Measurements from ENCODE around the gene GABRG3.

The GABRG3 gene

DNA sequence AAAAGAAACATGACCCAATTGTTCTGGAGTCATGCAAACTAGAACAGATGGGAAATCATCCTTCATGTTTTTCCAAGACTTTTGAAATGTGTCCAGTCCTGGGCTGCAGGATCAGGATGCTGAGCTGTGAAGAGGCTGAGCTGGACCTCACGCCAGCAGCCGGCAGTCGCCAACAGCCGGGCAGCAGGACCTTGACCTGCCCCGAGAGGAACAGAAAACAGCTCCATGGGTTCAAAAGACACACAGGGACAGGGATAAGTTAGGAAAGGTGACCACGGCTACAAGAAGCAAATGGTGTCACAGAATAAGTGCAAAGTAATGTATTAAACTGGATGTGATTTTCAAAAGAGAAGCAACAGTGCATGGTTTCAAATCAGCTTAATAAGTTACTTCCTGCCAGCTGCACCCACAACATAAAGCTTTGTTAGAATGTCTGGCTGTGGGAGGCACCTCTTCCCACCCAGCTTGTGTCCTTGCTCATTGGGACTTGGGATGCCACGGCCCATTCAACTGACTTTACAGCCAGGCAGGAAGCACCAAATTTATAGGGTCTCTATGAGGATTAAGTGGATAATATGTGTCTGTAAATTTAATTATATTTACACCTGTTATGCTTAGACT lies 266.4 kb downstream of the GABRG3 start:
- in situ Hi-C loops (cut with MboI; ENCODE audit: low sequenced_read_pairs) = no loop called here

DNA sequence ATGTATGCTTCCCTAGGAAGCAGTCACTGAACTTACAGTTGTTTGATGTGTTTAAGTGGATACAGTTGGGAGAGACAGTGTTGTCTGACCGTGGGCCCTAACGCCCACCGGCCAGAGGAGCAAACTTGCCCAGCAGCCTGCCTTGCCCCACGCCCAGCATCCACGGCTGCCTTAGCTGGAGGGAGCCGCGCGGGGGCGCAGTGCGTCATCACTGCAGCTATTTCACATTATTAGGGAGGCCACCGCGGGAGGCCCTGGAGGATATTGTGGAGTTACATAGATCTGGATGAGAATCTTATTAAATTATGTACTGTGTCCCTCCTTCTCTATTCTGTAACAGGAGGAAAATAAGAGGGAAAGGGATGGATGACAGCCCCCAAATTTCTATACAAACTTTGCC lies 267.2 kb downstream of the GABRG3 start:
- in situ Hi-C loops (cut with MboI; ENCODE audit: low sequenced_read_pairs) = no loop called here

DNA sequence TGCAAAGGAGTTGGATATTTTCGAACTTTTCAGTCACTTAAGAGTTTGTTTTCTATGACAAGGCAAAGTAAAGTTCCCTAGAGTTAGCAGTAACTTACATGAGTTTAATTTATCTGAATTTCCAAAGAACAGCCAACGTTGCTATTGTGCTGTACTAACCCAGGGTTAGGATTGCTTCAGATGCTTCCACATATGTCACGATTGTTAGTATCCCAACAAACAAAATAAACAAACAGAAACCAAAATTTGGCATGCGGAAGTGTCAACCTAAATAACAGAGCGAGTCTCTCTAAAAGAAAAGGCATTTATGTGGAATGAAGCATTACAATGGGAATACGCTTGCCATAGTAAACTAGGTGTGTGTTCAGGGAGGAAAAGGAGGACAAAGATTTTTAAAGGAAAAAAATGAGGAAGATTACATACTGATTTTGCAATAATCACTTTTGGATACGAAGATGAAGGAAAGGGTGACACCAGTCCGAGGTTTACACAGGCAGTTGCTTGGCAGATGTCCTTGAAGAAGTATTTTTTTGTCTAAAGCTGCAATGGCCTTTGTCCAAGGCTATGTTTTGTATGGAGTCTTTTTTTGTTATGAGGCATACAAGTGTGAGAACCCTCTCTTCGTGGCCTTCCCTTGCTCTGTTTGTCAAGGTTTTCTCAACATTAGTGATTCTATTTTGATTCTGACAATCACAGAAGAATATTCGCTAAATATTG lies 267.9 kb downstream of the GABRG3 start:
- in situ Hi-C loops (cut with MboI; ENCODE audit: low sequenced_read_pairs) = no loop called here

DNA sequence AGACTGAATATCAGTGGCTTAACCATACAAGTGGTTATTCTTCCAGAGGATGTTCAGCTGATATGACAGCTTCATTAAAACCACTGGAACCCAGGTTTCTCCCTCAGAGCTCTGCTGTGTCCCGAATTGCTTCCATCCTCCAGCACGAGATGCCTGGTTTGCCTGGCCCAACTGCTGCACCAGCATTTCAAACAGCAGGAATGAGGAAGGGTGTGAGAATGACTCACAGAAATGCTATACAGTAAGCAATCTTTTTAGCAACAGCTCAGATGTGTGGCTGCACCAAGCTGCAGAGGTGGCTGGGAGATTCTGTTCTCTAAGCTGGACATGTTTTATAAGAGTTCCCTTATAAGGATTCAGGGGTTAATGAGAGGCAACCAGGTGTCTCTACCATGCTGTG lies 271.0 kb downstream of the GABRG3 start:
- in situ Hi-C loops (cut with MboI; ENCODE audit: low sequenced_read_pairs) = no loop called here

DNA sequence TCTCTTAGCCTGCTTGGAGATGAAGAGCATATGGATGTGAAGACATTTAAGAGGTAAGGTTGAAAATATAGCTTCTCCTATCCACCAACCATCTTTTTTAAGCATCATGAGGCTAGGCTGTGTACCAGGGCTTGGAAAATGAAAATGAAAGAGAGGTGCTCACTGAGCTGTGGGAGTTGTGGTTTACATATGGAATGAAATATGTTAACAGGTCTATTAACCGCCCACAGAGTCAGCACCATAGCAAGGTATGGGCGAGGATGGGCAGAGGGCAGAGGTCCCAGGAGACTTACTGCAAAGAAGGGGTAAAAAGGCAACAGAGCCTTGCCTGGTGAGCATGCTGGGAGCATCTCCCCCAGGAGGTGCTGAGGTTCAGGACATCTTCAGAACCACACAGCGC lies 273.1 kb downstream of the GABRG3 start:
- in situ Hi-C loops (cut with MboI; ENCODE audit: low sequenced_read_pairs) = no loop called here

DNA sequence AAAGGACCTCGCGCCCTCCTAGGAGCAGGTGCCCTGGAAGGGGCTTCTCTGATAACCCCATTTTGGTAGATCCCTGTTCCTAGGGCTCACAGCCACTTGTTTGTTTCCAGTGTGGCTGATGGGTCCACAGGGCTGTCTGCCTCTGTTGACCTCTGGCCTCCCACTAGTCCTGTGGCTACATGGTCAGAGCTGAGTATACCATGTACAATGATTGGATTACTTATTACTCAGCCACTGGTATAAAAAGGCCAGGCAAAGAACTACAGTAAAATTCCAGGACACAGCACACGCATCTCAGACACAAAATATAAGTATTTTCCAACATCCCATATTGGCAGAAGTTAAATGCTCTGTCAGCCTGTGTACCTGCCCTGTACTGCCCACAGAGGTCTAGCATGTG lies 277.3 kb downstream of the GABRG3 start:
- in situ Hi-C loops (cut with MboI; ENCODE audit: low sequenced_read_pairs) = no loop called here

DNA sequence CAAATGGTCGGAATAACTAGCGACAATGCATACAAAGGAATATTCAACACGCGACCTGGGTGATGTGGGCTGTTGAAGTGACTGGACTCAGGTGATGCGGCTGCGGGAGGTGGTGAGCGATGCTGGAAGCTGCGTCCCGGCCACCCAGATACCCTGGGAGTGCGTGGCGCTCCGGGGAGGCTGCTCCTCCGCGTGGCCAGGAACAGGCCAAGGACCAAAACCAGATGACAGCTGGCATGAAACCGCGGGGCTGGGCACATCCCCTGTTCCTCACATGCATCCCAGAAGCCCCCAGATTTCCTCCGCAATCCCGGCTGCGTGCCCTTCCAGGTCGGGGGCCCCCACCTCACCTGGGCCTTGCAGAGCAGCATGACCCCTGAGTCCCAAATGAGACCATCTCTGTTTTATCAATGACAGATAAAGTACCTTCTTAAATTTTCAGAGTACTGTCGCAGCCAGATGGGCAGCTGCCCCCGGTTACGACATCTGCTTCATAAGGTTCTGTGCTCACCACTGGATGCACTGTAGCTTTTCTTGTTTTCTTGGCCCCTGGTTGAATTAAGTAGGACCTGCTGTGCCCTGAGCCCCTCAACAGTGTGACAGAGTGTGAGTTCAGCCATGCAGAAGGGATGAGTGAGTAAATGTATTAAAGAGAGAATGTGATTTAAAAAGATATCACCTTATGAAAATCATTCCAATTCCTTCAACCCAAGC lies 278.2 kb downstream of the GABRG3 start:
- in situ Hi-C loops (cut with MboI; ENCODE audit: low sequenced_read_pairs) = no loop called here

DNA sequence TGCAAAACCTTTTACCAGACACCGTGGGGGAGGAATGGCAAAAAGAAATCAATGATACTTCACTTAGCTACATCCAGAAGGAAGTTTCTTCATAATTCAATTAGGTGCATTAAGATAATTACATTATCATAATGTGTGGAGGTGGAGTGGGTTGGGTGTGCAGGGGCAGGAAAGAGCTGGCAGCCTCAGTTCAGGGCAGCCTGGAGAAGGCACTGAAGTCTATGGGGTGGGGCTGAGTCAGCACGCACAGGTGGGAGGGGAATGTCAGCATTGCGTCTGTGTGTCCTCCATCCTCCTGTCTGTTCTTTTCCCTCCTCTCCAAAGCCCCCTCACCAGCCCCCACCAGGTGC lies 278.8 kb downstream of the GABRG3 start:
- in situ Hi-C loops (cut with MboI; ENCODE audit: low sequenced_read_pairs) = no loop called here

DNA sequence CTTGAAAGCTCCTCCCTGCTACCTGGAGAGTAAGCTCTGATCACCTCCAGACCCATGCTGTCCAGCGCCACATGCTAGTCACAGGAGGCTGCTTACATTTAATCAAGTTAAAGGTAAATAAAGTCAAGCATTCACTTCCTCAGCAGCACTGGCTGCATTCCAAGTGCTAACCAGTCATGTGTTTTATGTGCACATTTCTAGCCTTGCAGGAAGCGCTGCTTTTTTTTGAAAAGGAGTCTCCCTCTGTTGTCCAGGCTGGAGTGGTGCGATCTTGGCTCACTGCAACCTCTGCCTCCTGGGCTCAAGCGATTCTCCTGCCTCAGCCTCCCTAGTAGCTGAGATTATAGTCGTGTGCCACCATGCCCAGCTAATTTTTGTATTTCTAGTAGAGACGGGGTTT lies 279.2 kb downstream of the GABRG3 start:
- in situ Hi-C loops (cut with MboI; ENCODE audit: low sequenced_read_pairs) = no loop called here

DNA sequence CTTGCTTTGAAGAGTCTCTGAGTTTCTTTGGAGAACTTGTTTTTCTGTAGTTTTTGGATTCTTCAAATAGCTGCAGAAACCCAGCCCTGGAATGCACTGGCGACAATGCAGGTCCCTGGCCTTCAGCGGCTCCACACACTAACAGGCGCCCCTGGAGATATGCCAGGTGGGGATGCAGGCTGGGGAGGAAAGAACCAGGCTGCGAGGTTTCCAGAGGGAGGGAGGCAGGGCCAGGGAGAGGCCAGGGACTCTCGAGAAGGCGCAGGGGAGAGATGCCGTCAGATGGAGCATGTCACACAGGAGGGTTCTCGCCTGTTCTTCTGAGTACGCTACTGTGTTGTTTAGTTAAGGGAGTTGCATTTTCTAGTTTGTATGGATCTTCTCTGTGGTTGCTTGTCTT lies 283.1 kb downstream of the GABRG3 start:
- in situ Hi-C loops (cut with MboI; ENCODE audit: low sequenced_read_pairs) = no loop called here

DNA sequence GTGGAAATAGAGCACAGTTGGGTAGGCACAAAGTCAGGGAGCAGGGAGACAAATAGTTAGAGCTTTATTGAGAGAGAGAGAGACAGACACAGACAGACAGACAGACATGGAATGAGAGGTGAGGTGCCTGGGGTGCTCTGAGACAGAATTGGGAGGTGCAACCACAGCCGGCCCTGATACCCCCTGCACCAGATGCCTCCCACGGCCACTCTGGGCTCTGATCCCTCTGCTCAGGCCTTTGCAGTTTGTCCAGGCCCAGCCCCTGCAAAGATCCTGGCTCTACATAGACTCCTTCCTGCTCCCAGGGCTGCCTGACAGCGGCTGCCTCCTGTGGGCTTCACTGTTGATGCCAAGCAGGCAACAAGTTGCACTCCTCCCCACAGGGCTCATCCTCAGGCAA lies 283.8 kb downstream of the GABRG3 start:
- in situ Hi-C loops (cut with MboI; ENCODE audit: low sequenced_read_pairs) = no loop called here

DNA sequence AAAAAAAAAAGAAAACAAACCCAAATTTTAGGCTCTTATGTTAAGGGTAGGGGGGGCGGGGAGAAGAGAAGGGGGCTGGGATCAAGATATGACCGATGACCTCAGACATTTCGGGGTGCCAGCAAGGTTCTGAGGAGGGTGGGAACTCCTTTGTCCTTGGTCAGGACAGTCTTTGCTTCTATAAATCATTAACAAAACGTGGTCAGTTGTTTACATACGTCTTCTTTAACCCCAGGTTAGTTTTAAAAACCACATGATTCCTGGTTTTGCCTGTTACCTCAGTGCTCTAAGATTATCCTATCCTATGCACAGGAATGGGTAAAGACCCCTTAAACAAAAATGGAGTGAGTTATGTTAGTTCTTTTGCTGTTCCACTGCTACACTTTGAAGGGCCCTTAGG lies 285.5 kb downstream of the GABRG3 start:
- in situ Hi-C loops (cut with MboI; ENCODE audit: low sequenced_read_pairs) = no loop called here

DNA sequence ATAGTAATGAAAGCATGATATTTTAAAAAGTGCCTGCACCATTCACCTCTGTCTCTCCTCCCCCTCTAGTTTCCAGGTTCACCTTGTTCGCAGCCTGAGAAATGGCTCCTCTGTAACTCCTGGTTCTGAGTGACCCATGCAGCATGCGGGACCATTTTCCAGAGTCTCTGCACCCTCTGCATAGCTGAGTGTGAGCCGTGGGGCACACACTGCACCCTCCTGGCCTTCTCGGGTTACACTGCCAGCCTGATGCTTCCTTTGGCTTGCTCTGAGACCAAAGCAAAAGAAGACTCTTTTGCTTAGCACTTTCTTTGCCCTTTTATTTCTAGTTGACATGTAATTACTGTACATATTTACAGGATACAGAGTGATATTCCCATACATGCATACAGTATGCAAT lies 287.3 kb downstream of the GABRG3 start:
- in situ Hi-C loops (cut with MboI; ENCODE audit: low sequenced_read_pairs) = no loop called here

DNA sequence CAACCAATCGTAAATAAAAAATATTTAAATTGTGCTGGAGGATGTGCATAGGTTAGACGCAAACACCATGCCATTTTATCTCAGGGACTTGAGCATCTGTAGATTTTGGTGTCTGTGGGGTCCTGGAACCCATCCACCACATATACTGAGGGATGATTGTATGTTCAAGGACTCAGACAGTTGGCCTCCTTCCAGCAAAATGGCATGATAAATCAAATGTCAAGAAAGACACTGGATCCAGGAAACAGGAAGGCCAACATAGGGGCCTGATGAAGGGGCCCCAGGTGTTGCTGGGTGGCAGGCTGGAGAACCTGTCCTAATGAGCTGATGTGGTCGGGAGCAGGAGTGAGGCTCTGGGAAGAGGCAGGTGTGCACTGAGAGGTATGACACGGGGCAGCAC lies 289.5 kb downstream of the GABRG3 start:
- in situ Hi-C loops (cut with MboI; ENCODE audit: low sequenced_read_pairs) = no loop called here

DNA sequence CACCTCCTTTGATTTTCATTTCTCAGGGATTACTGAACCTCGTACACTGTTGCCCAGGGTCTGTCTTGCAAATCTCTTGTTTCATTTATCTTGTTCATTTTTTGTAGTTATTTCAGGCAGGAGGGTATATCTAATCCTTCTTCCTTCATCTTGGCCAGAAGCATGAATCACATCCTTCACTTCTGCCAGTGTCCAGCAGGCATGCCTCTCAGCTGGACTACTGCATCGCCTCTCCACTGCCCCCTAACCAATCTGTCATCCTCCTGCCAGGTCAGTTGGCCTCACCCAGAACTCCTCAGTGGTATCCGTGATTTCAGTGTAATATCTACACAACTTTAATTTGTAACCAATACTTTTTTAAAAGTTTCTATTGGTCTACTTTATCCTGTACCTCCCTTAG lies 297.9 kb downstream of the GABRG3 start:
- in situ Hi-C loops (cut with MboI; ENCODE audit: low sequenced_read_pairs) = no loop called here

DNA sequence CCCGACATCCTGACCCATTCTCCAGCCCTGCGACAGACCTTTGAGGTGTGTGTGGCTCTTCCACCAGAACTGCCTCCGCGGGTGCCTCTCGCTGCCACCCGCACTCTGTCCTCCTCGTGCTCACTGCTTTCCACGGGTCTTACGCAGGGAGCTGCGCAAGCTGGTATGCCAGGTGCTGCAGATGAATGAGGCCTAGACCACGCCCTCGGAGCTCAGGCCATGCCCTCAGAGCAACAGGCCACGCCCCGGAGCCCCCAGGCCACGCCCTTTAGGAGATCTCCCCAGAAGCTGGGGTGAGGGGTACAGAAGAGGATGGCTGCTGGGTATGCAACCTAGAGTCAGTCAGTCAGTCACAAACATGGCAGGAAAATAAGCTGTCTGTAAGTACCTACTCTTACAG lies 300.3 kb downstream of the GABRG3 start:
- in situ Hi-C loops (cut with MboI; ENCODE audit: low sequenced_read_pairs) = no loop called here

DNA sequence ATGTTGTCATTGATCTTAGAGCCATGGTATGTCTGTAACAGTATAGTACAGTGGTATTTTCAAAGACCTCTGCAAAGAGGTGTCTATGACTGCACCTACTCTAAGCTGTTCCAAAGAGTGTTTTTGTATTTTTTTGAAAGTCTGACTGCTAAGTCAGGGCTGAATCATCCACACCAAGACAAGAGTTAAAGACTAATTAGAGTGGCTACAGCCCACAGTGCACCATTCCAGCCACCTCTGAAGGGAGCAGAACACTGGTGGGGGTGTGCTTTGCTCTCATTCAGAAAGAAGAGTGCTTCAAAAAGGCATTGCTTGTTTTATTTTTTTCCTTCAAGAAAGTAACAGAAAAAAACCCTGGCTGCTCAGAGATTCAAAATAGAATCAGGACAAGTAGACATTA lies 301.4 kb downstream of the GABRG3 start:
- in situ Hi-C loops (cut with MboI; ENCODE audit: low sequenced_read_pairs) = no loop called here

DNA sequence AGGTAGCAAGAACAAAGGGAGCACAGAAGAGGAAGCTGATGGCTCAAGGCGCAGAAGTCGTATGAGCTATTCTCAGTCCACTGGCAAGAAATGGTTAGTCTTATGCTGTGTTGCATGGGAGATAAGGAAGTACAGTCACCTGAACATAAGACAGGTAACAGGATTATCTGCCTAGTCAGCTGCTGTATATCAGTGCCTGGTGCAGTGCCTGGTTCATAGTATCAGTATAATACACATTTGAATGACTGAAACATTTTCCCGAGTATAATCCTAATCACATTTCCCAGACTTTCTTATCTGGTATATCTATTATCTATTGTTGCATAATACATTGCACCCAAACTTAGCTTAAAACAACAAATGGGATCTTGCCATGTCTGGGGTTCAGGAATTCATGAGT lies 302.5 kb downstream of the GABRG3 start:
- in situ Hi-C loops (cut with MboI; ENCODE audit: low sequenced_read_pairs) = no loop called here

DNA sequence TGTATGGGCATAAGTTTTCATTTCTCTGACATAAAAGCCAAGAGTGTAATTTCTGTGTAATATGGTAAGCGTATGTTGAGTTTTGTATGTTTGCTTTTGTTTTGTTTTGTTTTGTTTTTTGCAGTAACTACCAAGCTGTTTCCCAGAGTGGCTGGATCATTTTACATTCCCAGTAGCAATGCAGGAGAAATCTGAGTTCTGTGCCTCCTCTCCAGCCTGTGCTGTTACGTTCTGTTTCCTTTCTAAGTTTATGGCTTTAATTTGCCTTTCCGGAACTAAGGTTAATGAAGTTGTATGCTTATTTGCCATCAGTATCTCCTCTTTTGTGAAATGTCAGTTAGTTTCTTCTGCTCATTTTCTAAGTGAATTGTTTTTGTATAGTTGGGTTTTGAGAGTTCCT lies 307.8 kb downstream of the GABRG3 start:
- in situ Hi-C loops (cut with MboI; ENCODE audit: low sequenced_read_pairs) = no loop called here

DNA sequence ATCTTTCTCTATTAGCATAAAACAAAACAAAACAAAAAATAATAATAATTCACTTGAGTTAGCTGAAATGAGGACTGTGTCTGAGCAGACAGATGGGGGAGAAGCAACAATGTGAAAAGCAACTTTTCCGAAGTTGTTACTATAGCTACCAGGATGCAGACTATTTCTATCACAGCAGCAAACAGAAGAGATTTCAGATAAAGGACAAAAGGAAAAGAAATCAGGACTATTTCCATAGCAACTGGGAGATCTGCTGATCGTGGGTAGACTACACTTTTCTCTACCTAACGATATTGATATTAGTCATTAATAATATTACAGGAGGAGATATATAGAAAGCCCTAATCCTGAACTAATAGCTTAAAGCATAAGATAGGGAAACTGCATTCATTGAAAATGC lies 321.7 kb downstream of the GABRG3 start:
- in situ Hi-C loops (cut with MboI; ENCODE audit: low sequenced_read_pairs) = no loop called here

DNA sequence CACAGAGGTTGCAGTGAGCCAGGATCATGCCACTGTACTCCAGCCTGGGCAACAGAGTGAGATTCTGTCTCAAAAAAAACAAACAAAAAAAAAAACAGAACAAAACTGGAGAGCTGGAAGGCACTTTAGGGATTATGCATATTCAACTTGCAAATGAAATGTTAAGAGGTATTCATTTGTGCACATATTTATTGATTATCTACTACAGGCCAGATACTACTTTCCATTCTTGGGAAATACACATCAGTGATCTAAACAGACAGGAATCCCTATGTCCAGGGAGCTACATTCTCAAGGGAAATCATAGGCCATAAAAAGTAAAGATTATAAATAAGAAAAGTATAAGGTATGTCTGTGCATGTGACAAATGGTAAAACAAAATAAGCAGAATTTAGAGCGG lies 322.6 kb downstream of the GABRG3 start:
- in situ Hi-C loops (cut with MboI; ENCODE audit: low sequenced_read_pairs) = no loop called here

DNA sequence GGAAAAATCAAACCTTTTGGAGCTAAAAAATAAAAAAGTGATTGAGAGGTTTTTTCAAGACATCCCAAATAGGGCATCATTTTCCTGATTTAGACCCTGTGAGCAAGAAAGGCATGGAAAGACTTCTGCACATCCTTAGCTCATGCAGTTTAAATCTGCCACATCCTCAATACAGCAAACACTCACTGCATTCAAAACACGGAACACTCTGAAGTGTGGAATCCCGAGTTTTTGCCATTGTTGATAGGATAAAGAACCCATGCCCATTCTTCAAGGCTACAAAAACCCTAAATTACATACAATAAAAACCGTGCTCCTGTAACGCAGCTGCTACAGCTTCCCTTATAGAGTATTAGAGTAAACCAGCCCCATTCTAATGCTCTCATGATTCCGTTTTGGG lies 346.8 kb downstream of the GABRG3 start:
- in situ Hi-C loops (cut with MboI; ENCODE audit: low sequenced_read_pairs) = no loop called here

DNA sequence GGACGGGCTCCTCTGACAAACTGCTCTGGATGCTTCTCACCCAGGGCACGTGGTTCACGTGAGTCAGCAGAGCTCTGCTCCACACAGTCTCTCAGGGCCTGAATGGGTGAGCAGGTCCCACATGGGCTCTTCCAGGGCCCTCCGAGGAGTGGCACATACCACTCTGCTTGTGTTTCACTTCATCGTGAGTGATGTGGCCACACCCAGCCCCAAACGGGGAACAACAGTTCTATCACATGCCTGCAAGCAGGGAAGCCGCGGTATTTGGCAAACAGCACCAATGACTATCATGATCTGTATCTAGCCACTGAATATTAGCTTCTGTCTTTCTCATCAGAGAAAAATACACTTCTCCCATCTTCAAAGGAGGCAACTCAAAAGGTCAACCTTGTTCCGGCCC lies 352.8 kb downstream of the GABRG3 start:
- in situ Hi-C loops (cut with MboI; ENCODE audit: low sequenced_read_pairs) = no loop called here

All from hTERT RPE-1 (cell line).